ENCODE measurements around the gene ANKRD17. TPM values are rescaled to one million over a fixed set of nuclear protein-coding genes. Genes with fewer than 3 reads are reported as not detected.

The ANKRD17 gene
- total and polyA plus RNA-seq, 2 of the 4 experiments (the other 2 are of a cell fraction): 28.5 to 75.3 TPM

GRCh38 chr4:73281982-73282381, 23.4 kb upstream of the ANKRD17 start:
- in situ Hi-C loops (cut with MboI; ENCODE audit: low sequenced_read_pairs) (no loop called here), dilution Hi-C loops (cut with HindIII; ENCODE audit: low sequenced_read_pairs, unreplicated experiment) (no loop called here), intact Hi-C loops (cut with micrococcal nuclease) (no loop called here)
- ChIA-PET POLR2A (ENCODE audit: unreplicated experiment) (no interaction called here), CTCF (no interaction called here)
- Histone ChIP-seq H3K23ac (ENCODE audit: low read depth, low read length) (no peak overlapping the region), H3K18ac (ENCODE audit: low read depth, low read length) (no peak overlapping the region), H2AFZ (replicated peaks; ENCODE audit: low read length, poor library complexity) (no peak overlapping the region), H2BK20ac (ENCODE audit: low read depth, low read length) (no peak overlapping the region), H3K9me3 (ENCODE audit: control insufficient read depth, insufficient read depth, low read length) (no peaks in the 10 kb centered on the region; the same call in 1 of the 2 replicates), H2BK15ac (ENCODE audit: low read depth, low read length) (no peak overlapping the region), H4K8ac (ENCODE audit: low read depth in 2 of 2, low read length in 2 of 2) (no peak overlapping the region), H2BK120ac (ENCODE audit: low read depth, low read length) (no peak overlapping the region), H4K91ac (ENCODE audit: insufficient read depth, low read depth, low read length) (no peak overlapping the region), H2AK5ac (ENCODE audit: low read depth, low read length) (no peak overlapping the region), H2BK5ac (ENCODE audit: low read depth, low read length, poor library complexity, severe bottlenecking) (no peak overlapping the region), H3K4me3 (ENCODE audit: insufficient read depth, low read depth, low read length) (no peak overlapping the region), H3K4me2 (ENCODE audit: low read depth, low read length) (no peak overlapping the region), H3K79me1 (ENCODE audit: low read depth in 1 of 2, low read length in 2 of 2) (no peaks in the 10 kb centered on the region), H3K27me3 (ENCODE audit: control insufficient read depth, insufficient read depth, low read length) (no peaks in the 10 kb centered on the region), H3K4me1 (ENCODE audit: control insufficient read depth, insufficient read depth, low read length) (no peaks in the 10 kb centered on the region), H4K5ac (ENCODE audit: low read depth, low read length) (no peak overlapping the region), H4K20me1 (ENCODE audit: insufficient read depth, low read length) (no peaks in the 10 kb centered on the region), H3K9ac (ENCODE audit: low read depth, low read length) (no peak overlapping the region), H3K9me1 (ENCODE audit: insufficient read depth, low read length) (no peaks in the 10 kb centered on the region), H3K14ac (replicated peaks; ENCODE audit: low read depth, low read length) (no peak overlapping the region), H3K36me3 (ENCODE audit: control insufficient read depth, insufficient read depth, low read length) (no peaks in the 10 kb centered on the region), H3K4ac (ENCODE audit: low read depth, low read length) (no peak overlapping the region), H2AK9ac (replicated peaks; ENCODE audit: low read depth, low read length, poor library complexity) (no peak overlapping the region), H3K27ac (ENCODE audit: insufficient read depth, low read length) (no peak overlapping the region), H3K56ac (ENCODE audit: extremely low read depth, insufficient read depth, low read length) (no peak overlapping the region)
- no TSS peak for BruUV-seq (replicated peaks)
- DNase-seq: no peak
- ATAC-seq (ENCODE audit: low read depth): no peak
- 100% methylated on average over 1 of the region's 5 CpGs; no CpG with 5 or more reads in 1 of the 2 experiments for WGBS, 2 experiments (ENCODE audit: extremely low coverage in 2 of 2, insufficient read length in 1 of 2)
- no peak for TF ChIP-seq SMC3 (IDR thresholded peaks at IDR 0.05; ENCODE audit: low read depth, low read length)
- TF ChIP-seq CHD1 (IDR thresholded peaks at IDR 0.05; ENCODE audit: low read depth, low read length): no peak
- no peak for TF ChIP-seq CTCF (conservative IDR thresholded peaks at IDR 0.05; ENCODE audit: low read depth, low read length)
- TF ChIP-seq BHLHE40 (IDR thresholded peaks at IDR 0.05; ENCODE audit: low read depth, low read length): no peak
- no peak for TF ChIP-seq RFX5 (IDR thresholded peaks at IDR 0.05; ENCODE audit: low read depth, low read length)
- TF ChIP-seq FOS (IDR thresholded peaks at IDR 0.05; ENCODE audit: low read depth, low read length): no peak
- no peak for TF ChIP-seq MAZ (IDR thresholded peaks at IDR 0.05; ENCODE audit: borderline replicate concordance, low read depth, low read length)
- TF ChIP-seq RCOR1 (IDR thresholded peaks at IDR 0.05; ENCODE audit: insufficient replicate concordance, low read length): no peak
- TF ChIP-seq POLR2A (IDR thresholded peaks at IDR 0.05; ENCODE audit: low read depth, low read length): no peak
- no peak for TF ChIP-seq NFE2L2 (IDR thresholded peaks at IDR 0.05; ENCODE audit: low read depth, low read length)
- TF ChIP-seq CEBPB (IDR thresholded peaks at IDR 0.05; ENCODE audit: low read depth, low read length): no peak

All from IMR-90 (cell line).